Left ventricle myocardium superior (tissue), 1 donor: ENCODE measurements around the gene ADAMTS12. TPM values are rescaled to one million over a fixed set of nuclear protein-coding genes. Genes with fewer than 3 reads are reported as not detected.
A peak's percentile ranks its signal among the peaks of the same experiment; 100 is the strongest.
"Not testable (repeated sequence)": the region's sequence is repeated elsewhere in the genome, so short reads cannot be mapped to it uniquely, and the experiment has no call there.

Source experiments
- ATAC-seq: fragments of 200-7000 bp; cut with Tn5 transposase; one replicate; pipeline ENCODE4 v1.9.1; 2020; ENCODE audit warnings: mild to moderate bottlenecking, moderate library complexity
- DNase-seq: peaks from one replicate; pipeline ENCODE4 v3.0.0-alpha.2; 2020
- intact Hi-C: fragments of 100-400 bp; cut with micrococcal nuclease; formaldehyde crosslinking; loops from one replicate; pipeline ENCODE4 v1.11.0; 2022
- total RNA-seq: library from RNA; stranded (reverse); fragmentation: NEBNext Ultra II Directional; extraction: Animal tissue kit (Norgen Biotek cat#: 25700); gene quantifications from one replicate; pipeline ENCODE4 v1.2.1, GENCODE V29; 2021
- donor health status: DM: no; HTN: yes; CAD: no; lungs with severe emphysema.

Gene ADAMTS12
- total RNA-seq, 1 donor from 2014 or later: 1.4 TPM

DNA sequence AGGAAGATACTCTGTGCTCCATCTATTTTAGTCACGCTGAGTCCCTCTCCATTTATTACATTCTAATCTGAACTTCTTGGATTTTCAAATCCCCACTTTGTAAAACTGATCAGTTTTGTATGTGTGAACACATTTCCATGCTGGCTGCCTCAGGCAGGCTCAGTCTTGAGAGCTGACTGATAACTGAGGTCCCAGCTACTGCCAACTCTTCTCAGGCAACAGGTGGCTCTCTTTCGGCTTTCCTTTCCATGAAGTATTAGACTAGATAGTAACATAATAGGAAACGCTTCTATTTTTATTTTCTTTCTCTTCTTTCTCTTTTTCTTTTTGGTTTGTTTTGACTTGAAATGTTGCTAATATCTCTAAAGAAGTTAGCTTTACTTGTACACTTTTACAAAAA lies 312.6 kb downstream of the ADAMTS12 start:
- ATAC-seq (no peak), DNase-seq (no peak)
- intact Hi-C loops: no loop called here

DNA sequence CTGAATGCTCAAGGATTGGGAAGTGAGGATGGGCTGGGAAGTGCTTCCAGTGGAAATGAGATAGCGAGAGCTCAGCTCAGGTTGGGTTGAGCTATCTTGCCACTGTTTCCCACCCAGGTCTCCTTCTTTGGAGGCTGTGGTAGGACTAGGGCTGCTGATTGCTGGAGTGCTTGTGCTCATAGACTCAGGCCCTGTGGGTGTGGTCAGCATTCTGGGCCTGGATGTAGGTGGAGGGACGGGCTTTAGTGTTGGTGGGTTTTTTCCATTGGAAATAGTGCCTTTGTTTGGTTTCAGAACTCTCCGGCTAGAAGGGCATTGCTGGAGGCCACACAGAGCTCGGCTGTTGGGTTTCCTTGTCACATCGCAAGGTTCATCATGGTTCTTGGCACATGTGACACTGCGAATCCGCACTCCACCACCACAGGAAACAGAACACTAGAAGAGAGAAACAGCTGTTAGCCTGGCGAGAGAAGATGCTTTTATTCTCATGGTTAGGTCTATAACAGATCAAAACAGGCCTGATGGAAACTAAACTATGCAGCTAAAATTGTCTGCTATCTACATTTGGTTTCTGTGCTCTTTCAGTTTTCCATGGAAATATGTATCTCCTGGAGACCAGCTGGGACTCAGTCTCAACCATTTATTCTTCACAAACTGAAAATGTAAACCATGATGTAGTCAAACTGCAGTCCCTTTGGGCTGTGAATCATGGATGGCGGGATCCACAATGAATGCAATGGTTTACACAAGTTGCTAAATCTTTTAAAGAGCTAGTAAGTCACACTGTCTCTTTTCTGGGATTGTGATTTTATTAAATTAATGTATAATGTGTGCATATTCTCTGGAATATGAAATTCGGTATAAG lies 314.8 kb downstream of the ADAMTS12 start:
- intact Hi-C loops: no loop called here
- DNase-seq (no peak), ATAC-seq (peak; percentile 67)

DNA sequence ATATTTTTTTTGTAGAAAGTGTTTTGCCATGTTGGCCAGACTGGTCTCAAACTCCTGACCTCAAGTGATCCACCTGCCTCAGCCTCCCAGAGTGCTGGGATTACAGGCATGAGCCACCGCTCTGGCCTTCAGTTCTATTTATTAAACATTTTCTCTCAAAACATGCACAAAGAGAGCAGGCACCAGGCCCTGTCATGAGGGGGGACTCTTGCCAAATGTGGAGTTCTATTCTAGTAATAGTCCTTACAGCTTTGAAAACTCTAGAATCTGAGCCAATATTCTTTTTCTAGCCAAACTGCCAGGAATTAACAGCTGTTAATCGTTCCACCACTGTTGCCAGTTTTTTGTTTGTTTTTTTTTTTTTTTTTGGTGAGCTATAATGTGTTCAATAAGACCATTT lies 326.5 kb downstream of the ADAMTS12 start:
- DNase-seq (peak; percentile 46), ATAC-seq (peak; percentile 90)
- intact Hi-C loops: no loop called here

DNA sequence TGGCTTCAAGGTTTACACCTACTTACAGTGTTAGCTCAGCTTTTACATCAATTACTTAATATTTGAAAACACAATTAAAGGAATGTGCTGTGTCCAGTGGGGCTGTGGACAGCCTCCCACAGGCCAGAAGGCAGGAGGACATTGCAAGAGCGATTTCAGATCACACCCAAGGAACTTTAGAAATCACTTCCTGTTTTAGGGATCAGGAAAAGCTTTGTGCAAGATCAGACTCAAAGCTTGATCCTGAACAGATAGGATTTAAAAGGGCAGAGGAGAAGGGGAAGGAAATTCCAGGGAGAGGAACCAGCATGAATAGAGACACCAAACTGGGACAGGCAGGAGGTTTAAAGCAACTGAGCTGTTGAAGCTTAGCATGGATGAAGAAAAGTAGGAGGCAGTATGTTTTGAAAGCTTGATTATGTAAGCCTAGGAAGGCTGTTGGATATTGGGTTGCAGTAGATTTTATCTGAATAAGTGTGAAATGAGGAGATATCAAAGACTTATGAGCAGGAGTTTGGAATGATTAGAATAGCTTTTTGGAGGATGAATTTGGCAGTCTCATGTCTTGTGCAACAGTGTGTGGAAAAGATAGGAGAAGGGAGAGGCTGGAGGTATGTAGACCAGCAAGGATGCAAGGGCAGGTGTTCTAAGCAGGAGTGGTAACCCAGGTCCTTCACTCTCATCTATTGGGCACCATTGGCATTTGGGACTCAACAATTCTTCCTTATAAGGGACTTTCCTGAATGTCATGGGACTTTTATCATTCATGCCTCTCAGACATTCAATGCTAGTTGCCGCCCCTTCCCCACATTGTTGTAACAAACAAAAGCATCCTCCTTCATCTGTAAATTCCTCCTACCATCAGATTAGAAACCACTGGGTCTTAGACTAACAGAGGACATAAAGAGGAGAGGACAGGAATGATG lies 327.5 kb downstream of the ADAMTS12 start:
- intact Hi-C loops: no loop called here
- peak; percentile 74 for ATAC-seq
- DNase-seq: no peak

DNA sequence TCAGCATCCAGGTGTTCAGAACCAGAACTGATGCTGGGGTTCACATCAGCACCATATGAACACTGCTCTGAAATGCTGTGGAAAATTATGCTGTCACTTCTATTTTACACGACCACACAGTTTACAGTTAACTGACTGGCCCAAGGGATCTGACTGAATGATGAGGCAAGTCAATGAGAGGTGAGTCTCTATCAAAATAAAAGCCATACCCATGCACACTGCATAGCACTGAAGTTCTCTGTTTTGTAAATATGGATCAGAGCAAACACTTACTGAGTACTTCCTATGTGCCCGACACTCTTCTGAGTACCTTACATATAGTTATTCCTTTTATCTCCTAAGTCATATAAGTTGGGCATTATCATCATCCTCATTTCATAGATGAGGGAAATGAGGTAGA lies 328.3 kb downstream of the ADAMTS12 start:
- DNase-seq (no peak), ATAC-seq (no peak)
- intact Hi-C loops: no loop called here

DNA sequence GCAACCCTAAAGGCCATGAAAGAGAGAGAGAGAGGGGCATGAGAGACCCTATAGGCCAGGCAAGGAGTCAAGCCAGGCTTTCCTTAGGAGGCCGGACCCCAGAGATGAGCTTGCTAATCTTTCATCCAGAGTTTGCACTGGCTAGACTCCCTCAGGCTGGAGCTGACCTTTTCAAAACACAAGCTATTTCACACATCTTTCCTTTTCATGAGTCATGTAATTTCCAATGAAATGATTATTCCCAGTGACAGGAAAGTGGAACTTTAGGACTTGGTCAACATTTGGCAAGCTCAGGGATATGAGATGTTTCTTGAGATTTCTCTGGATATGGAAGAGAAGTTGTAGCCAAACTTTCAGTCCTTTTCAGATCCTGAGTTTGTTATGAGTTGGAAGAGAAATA lies 333.3 kb downstream of the ADAMTS12 start:
- ATAC-seq (peak; percentile 45), DNase-seq (no peak)
- intact Hi-C loops: no loop called here

DNA sequence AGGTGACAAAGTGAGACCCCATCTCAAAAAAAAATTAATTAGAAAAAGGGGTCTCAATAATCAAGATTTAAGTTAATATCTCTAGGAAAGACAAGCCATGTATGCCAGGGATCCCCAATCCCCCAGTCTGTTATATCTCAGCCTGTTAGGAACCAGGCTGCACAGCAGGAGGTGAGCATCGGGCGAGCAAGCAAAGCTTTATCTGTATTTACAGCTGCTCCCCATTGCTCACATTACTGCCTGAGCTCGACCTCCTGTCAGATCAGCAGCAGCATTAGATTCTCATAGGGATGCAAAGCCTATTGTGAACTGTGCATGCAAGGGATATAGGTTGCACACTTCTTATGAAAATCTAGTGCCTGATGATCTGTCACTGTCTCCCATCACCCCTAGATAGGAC lies 334.2 kb downstream of the ADAMTS12 start:
- intact Hi-C loops: no loop called here
- DNase-seq: no peak
- ATAC-seq: no peak

DNA sequence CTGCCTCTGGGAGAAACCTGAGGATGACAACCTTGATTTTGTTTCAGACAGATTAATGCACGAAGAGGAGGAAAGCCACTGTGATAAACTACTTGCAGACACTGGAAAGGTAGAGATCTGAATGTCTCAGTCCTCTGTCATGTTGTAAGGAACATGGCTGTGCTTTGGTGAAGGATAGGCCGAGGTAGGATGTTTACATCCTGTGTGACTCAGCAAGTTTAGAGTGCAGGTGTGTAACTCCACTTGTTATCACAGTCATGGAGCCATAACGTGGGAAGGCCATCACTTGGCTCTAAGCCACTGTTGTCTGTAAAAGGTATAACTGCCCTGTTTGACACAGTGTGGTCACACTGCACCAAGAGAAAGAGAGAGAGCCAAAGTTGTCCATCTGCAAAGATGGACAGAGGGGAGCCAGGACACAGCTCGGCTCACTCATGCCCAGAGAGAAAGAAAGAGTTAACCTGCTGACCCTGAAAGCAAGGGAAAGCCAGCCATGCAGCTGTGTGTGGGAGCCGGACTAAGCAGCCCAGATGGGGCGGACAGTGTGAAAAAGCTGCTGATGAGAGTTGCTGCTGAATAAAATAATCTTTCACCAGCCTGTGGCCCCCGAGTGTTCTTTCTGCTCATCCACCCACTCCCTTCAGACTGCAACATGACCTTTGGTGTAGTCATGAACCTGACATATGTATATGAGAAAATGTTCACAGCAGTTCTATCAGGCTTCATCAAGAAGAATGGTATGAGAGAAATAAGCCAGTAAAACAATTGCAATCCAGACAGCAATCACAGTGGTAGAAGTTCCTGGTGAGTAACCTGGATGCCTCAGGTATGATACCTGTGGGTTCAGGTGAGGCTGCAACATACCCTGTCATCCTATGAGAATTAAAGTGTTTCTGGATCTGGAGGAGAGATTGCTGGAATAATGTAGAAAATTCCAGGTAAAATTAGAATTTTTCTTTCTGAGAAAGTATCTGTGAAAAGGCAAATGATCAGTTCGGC lies 335.2 kb downstream of the ADAMTS12 start:
- DNase-seq: no peak
- intact Hi-C loops: no loop called here
- no peak for ATAC-seq

DNA sequence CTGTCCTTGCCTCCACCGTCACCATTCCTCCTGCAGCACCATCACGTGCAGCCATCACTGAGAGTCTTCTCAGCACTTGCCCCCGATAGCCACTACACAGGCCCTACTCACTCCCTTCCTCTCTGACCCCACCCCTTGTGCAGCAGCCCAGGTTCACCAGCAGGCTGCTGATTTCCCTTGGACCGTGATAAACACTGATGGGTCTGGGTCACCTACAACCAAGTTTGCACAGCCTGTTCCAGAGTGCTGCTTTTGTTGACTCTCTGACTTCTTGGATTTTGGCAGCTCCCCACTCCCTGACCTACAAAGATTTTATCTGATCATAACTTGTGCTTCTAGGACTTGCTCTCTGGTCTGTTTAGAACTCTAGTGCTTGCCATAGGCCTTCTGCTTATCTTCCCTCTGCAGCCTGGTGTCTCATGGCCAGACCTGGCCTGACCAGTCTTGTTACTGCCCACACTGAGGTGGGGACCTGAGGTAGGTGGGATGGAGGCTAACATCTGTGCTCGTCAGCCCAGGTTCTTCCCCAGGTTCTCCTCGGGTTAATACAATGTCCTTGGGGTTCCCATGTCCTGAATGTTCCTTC lies 341.7 kb downstream of the ADAMTS12 start:
- DNase-seq (no peak), ATAC-seq (no peak)
- intact Hi-C loops: no loop called here

DNA sequence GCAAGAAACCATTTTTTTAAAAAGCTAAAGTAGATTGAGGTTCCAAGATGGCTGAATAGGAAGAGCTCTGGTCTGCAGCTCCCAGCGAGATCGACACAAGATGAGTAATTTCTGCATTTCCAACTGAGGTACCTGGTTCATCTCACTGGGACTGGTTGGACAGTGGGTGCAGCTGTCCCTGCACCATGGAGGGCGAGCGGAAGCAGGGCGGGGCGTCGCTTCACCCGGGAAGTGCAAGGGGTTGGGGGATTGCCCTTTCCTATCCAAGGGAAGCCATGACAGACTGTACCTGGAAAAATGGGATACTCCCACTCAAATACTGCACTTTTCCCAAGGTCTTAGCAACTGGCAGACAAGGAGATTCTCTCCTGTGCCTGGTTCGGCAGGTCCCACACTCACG lies 352.0 kb downstream of the ADAMTS12 start:
- DNase-seq, intact Hi-C loops, ATAC-seq: not testable (repeated sequence)

DNA sequence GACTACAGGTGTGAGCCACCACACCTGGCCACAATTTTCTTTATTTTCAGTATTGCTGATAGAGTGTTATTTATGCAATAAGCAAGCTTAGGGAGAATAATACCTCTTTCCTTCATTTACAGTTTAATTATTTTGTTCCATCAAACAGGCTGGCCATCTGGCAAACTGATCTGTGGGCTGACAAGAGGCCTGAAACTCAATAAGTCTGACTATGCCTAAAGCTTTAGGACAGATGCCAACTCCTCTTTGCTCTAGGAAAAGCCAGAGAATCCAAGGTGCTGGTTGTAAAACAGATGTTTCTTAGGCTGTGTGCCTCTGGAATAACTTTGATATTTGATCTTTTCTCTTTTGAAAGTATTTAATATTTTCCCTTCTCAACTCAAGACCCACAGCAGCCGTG lies 352.6 kb downstream of the ADAMTS12 start:
- DNase-seq (no peak), ATAC-seq (no peak)
- intact Hi-C loops: no loop called here

DNA sequence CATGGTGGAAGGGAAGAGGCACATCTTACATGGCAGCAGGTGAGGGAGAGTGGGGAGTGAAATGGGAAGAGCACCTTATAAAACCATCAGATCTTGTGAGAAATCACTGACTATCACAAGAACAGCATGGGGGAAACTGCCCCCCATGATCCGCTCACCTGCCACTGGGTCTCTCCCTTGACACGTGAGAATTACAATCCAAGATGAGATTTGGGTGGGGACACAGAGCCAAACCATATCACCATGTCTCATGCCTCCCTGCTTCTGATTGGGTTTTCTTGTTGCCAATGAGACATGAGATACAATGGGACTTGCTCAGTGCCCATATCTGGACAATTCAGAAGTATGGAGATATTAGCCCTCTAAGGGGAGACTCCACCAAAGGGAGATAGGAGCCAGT lies 353.6 kb downstream of the ADAMTS12 start:
- intact Hi-C loops: no loop called here
- no peak for DNase-seq
- no peak for ATAC-seq

DNA sequence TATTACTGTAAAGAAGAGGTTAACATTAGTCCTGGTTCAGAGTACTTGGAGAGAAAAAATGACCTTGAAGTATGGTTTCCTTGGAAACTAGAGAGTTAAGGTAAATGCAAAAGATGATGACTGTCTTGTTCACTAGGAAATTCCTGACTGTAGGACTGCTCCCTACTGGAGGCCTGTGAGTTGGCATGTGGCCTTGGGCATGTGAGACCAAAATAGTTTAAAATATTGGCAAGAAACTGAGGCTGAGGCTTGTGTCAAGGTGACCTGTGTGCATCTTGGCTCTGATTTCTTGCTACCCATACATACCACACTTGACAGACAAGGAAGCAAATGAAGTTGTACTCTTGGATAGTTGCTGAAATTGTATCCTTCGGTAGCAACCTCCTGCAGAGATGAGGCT lies 354.6 kb downstream of the ADAMTS12 start:
- intact Hi-C loops: no loop called here
- no peak for DNase-seq
- ATAC-seq: peak; percentile 85

DNA sequence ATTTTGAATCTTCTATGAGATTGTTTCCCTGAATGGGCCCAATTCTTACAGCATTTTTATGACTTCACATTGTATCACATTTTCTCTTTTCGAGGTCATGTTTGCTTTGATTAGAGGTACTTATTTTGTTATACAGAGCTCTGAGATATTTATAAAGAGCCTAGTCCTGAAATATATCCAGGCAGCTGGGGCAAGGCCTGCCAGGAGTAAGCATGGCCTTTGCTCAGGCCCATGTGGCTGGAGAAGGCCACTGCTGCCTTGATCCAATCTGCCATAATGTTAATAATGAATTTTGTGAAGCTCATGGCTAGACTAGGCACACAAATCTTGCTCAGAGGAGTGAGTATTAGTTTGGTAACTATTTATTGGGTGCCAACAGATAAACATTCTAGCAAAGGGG lies 355.0 kb downstream of the ADAMTS12 start:
- DNase-seq (no peak), ATAC-seq (no peak)
- intact Hi-C loops: no loop called here

DNA sequence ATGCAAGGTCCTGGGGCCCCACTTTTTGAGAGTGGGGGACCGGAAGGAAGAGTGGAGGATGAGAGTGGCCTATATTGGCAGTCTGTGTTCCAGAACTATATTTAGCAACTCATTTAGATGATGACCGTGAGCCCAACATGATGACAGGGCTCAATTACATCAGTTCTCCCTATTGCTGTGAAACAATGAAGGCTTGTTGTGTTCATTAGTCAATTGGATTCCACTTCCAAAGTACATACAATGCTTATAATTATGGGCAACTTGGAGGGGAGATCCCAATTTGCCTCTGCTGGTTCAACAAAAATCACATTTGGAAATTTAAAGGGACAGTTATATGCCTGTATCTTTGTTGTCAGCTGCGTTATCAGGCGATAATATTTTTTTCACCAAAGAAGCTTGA lies 360.0 kb downstream of the ADAMTS12 start:
- ATAC-seq (no peak), DNase-seq (no peak)
- intact Hi-C loops: no loop called here

DNA sequence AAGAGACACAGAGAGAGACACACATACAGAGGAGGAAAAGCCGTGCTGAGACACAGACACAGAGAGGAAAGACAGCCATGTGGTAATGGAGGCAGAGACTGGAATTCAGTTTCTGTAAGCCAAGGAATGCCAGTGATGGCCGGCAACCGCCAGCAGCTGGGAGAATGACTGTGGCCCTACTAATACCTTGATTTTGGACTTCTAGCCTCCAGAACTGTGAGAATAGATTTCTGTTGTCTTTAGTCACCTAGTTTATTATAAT lies 360.8 kb downstream of the ADAMTS12 start:
- intact Hi-C loops: no loop called here
- ATAC-seq (no peak), DNase-seq (no peak)

DNA sequence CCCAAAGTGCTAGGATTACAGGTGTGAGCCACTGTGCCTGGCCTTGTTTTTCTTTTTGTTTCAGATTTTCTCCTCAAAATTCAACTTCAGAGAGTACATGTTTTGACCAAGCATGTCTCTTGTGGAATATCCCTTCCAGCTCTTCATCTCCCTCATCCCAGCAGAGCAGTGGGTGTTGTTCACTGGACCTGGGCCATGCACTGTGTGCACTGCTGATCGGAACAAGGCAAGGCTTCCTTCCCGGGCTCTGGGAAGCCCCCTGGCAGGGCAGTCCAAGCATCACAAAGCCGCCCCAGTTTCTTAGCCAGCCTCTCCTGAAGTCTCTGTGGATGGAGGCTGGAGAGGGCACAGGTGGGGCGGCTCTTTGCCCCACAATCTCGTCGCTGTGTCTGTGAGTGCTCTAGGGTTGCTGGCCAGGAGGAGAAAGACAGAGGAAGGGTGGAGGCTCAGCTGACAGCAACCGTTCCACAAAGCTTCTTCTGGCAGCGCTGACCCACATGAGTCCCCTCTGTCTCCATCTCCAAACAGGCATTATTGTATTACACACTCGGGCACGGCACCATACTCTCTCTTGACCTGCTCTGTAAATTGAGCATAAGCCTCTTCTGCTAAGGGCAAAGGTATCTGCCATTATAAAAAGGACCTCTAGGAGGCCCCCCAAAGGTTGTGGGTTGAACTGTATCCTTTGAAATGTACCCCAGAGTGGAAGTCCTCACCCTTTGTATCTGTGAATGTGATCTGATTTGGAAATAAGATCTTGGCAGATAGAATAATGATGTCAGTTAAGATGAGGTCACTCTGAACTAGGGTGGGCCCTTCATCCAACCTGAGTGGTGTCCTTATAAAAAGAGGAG lies 361.4 kb downstream of the ADAMTS12 start:
- DNase-seq (peak; percentile 39), ATAC-seq (peak; percentile 54)
- intact Hi-C loops: no loop called here

DNA sequence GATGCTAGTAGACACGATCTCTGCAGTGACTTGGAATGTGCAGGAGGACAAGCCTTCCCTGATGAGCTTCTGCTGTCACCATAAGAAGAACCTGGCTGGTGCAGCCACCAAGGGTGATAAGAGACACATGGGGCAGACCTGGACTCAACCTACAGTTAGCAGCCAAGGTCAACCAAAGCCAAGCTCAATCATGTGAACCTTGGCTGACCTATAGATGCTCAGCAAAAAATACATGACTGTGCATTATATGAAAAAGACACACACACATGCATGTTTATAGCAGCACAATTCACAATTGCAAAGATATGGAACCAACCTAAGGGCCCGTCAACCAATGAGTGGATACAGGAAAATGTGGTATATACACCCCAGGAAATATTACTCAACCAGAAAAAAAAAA lies 364.1 kb downstream of the ADAMTS12 start:
- DNase-seq (no peak), ATAC-seq (no peak)
- intact Hi-C loops: no loop called here
